Posterior vena cava (tissue), 2 donors: ENCODE data around the gene IFT22. TPM values are rescaled to one million over a fixed set of nuclear protein-coding genes. Genes with fewer than 3 reads are reported as not detected.
"Not testable (repeated sequence)": the region's sequence is repeated elsewhere in the genome, so short reads cannot be mapped to it uniquely, and the experiment has no call there.

Experiments used
- DNase-seq: peaks from one replicate; pipeline ENCODE4 v3.0.0-alpha.2; 2020; ENCODE audit warnings: low spot score
- intact Hi-C, 2 donors: fragments of 100-400 bp; cut with DNase I; formaldehyde crosslinking; loops; one replicate each; pipeline versions ENCODE4 v1.14.1 to v1.14.2; 2022 to 2023
- long read RNA-seq, 2 donors: library from polyadenylated mRNA; unstranded; transcript quantifications; one replicate each; pipeline ENCODE4 v2.0.0, GENCODE V29; 2020 to 2021
- total RNA-seq, 2 donors: library from RNA; stranded (reverse); fragmentation: NEBNext Ultra II Directional; extraction: Animal tissue kit (Norgen Biotek cat#: 25700); gene quantifications; one replicate each; pipeline ENCODE4 v1.2.1, GENCODE V29; 2021
- donor health status: DM: yes; HTN: yes; CAD: no.
- donor health status: DM: yes; HTN: yes; CAD: no.

The IFT22 gene
- 10 to 100 TPM; 15.0 to 24.3 TPM for total RNA-seq
- long read RNA-seq, donor 1, partial matches to known transcripts: 1 of 8 reads
- long read RNA-seq, donor 1, other reads (novel, unspliced or antisense): 0 of 8 reads
- long read RNA-seq, donor 2, transcript IFT22-209 (4 exons, 917 nt): minor isoform, 5 of 35 reads
- long read RNA-seq, donor 2, transcript IFT22-201 (5 exons, 1,130 nt): major isoform, 22 of 35 reads
- long read RNA-seq, donor 2, partial matches to known transcripts: 1 of 35 reads
- long read RNA-seq, donor 2, other reads (novel, unspliced or antisense): 1 of 35 reads

DNA sequence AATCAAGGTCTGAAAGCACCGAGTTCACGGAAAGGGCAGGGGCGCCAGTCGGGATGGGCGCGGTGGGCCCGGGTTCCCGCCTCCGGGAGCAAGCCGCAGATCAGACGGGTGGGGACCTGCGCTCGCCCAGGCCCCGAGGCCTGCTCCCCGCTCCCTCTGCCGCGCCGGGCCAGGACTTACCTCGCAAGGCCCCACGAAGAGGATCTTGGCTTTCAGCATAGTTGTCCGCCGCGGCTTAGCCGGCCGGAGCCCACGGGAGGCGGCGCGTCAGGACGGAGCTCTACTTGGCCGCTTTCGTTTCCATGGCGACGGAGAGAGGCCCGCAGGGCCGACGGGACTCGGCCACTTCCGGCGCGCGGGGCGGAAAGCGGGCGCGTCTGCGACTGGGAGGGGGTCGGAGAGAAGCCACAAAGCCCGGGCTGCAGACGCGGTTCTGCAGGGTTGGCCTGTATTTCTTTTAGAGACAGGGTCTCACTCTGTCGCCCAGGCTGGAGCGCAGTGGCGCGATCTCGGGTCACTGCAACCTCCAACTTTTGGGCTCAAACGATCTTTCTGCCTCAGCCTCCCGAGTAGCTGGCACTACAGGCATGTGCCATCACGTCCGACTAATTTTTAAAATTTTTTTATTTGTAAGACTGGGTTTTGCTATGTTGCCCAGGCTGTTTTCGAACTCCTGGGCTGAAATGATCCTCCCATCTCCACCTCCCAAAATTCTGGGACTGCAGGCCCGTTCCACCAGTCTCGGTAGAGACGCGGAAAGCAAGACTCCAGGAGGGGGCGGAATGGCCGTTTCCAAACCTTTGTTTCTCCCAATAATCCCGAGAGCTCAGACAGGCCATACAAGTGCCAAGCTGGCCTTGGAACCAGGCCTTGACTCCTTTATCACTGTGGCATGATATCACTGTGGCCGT is at the start of gene IFT22:
Gene IFT22 (minus strand): TSS at position 322 of the 911 bp plus-strand sequence. CDS start 103 bp downstream, at position 219.
- intact Hi-C loops: no loop called here
- peak; percentile 97 for DNase-seq

DNA sequence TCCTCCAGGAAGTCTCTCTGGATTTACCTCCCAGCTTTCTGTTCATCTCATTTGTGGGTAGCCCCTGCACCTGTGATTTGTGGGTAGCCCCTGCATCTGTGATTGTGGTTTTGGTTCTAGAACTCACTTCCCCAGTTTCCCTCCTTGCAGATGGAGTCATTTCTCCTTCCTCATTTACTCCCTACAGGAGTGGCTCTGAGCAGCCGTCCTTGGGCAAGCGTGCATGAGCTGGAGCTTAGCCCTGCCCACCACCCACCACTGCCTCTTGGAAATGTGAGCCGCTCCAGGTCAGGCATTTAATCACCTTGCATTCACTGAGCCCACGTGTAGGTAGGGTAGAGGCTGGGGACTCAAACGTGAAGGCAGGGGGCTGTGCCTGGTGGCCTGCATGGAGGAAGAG is 49.2 kb upstream of the IFT22 start:
- intact Hi-C loops: no loop called here
- DNase-seq: no peak

GRCh38 chr7:101368422-101369165 is 47.0 kb upstream of the IFT22 start:
- no peak for DNase-seq
- intact Hi-C loops: loop anchor here (10.0 kb wide), 1 partner anchor 166 kb away; no protein-coding TSS in a partner anchor

- intact Hi-C loops: loop anchor here (10.0 kb wide), 1 partner anchor 167 kb away; no protein-coding TSS in a partner anchor
- no peak for DNase-seq
Observed at GRCh38 chr7:101367676-101368075, 46.1 kb upstream of the IFT22 start.

- intact Hi-C loops: loop anchor here (10.0 kb wide), 1 partner anchor 169 kb away; no protein-coding TSS in a partner anchor
- no peak for DNase-seq
Observed at GRCh38 chr7:101365956-101366355, 44.3 kb upstream of the IFT22 start.

- intact Hi-C loops: loop anchor here (10.0 kb wide), 1 partner anchor 171 kb away; no protein-coding TSS in a partner anchor
- peak; percentile 90 for DNase-seq
Observed at GRCh38 chr7:101363734-101364374, 42.2 kb upstream of the IFT22 start.

DNA sequence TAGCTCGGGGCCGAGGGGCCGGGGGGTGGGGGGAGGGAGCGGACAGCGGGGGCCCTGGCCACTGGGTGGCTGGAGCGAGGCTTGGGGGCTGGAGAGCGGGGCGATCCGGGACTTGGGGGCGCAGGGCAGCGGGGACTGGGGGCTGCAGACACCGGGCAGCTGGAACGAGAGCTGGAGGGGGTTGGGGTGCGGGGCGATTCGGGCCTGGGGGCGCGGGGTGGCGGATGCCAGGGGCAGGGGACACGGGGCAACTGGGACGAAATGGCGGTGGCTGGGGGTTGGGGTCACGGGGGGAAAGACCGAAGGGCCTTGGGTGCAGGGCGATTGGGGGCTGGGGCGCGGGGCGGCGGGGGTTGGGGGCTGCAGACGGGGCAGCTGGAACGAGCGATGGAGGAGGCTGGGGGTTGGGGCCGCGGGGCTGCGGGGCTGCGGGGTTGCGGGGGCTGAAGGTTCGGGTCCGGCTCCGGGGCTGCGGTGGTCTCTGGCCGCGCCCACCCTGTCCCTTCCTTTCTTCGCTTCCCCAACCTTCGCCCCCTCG is 41.7 kb upstream of the IFT22 start:
- intact Hi-C loops: loop anchor here (10.0 kb wide), 1 partner anchor 172 kb away; no protein-coding TSS in a partner anchor
- DNase-seq: no peak

DNA sequence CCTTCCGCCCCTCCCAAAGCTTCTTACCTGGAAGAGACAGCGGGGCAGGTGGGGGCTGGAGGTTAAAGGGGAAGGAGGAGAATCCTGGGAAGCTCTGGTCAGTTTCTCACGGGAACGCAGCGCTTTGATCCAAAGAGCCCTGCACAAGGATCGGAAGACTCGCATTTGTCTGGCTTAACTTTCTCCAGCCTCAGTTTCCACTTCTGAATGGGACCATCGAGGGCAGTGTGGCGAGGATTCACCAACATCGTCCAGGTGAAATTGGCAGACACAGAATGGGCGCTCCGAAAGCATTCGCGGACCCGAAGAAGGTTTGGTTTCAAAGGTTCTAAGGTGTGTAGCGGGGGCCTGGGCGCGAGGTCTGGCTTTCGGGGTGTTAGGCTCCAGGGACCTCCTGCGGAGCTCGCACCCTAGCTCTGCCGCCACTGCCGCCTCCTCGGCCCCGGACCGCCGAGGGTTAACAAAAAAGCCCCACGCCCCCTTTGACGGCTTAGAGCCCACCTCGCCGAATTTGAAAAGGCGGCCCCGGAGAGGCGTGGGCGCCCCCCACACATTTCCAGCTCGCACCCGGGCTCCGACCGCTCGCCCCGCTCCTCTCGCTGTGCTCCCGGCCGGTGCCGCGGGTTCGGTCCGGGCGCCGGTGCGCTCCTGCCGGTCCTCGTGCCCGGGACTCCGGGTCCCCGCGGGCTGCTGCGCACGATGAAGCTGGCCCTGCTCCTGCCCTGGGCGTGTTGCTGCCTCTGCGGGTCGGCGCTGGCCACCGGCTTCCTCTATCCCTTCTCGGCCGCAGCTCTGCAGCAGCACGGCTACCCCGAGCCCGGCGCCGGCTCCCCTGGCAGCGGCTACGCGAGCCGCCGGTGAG is 41.0 kb upstream of the IFT22 start, which contains the start of gene COL26A1:
Gene COL26A1 (plus strand): TSS at position 542 of the 862 bp plus-strand sequence. CDS start 158 bp downstream, at position 700.
- DNase-seq: peak; percentile 83
- intact Hi-C loops: loop anchor here (10.0 kb wide), 1 partner anchor 172 kb away; no protein-coding TSS in a partner anchor

DNA sequence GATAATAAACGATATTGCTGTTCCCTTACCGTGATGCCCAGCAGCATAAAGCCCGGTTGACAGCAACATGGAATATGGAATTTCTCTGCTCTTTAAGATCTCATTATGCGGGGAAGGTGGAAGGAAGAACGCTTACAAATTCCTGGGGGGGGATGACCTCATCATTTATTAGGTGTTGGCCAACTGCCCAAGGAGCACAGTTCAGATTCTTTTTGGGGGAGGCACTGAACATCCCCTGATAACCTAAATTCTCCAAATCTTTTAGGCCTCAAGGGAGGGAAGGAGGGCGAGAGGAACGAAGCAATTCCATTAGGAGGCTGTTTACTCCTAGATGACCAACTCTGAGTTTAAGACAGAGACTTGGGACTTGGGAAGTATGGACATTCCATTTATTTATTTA is 35.8 kb upstream of the IFT22 start:
- no peak for DNase-seq
- intact Hi-C loops: no loop called here

DNA sequence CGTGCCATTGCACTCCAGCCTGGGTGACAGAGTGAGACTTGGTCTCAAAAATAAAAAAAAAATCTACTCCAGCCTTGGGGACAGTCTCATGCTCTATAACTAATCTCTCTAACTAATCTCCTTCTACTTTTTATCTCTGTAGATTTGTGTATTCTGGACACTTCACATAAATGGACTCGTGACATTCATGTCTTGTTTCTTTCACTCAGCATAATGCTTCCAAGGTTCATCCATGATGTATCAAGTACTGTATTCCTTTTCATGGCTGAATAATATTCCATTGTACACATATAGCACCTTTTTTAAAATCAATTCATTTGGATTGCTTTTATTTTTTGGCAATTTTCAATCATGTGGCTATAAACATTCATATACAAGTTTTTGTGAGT is 31.3 kb upstream of the IFT22 start:
- DNase-seq: no peak
- intact Hi-C loops: no loop called here

- intact Hi-C loops: loop anchor here in 1 of 2 donors (5.0 kb wide), 1 partner anchor 1033 kb away; no protein-coding TSS in a partner anchor
- not testable (repeated sequence) for DNase-seq
Observed at GRCh38 chr7:101349300-101349699, 27.7 kb upstream of the IFT22 start.

DNA sequence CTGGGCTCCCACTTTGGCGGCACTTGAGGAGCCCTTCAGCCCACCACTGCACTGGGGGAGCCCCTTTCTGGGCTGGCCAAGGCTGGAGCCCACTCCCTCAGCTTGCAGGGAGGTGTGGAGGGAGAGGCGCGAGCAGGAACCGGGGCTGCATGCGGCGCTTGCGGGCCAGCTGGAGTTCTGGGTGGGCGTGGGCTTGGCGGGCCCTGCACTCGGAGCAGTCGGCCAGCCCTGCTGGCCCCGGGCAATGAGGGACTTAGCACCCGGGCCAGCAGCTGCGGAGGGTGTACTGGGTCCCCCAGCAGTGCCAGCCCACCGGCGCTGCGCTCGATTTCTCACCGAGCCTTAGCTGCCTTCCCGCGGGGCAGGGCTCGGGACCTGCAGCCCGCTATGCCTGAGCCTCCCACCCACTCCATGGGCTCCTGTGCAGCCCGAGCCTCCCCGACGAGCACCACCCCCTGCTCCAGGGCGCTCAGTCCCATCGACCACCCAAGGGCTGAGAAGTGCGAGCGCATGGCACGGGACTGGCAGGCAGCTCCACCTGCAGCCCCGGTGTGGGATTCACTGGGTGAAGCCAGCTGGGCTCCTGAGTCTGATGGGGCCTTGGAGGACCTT is 26.9 kb upstream of the IFT22 start:
- intact Hi-C loops: loop anchor here in 1 of 2 donors (5.0 kb wide), 1 partner anchor 1034 kb away; no protein-coding TSS in a partner anchor
- DNase-seq: not testable (repeated sequence)

GRCh38 chr7:101347477-101347876 is 25.9 kb upstream of the IFT22 start:
- intact Hi-C loops: loop anchor here in 1 of 2 donors (5.0 kb wide), 1 partner anchor 1035 kb away; no protein-coding TSS in a partner anchor
- no peak for DNase-seq

DNA sequence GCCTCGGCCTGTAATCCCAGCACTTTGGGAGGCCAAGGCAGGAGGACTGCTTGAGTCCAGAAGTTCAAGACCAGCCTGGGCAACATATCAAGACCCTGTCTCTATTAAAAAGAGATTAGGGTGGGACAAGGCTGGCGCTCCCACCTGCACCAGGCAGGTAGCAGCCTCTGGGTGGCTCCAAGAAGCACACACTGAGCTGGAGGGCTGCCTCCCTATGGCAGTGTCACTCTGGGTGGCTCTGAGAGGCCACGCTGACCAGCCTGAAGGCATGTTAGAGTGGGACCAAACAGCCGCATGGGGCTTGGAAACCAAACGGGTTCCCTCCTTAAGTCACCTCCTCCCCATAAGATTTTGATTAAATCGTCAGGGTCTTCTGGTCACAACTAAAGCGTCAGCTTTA is 21.3 kb upstream of the IFT22 start:
- intact Hi-C loops: no loop called here
- DNase-seq: no peak

DNA sequence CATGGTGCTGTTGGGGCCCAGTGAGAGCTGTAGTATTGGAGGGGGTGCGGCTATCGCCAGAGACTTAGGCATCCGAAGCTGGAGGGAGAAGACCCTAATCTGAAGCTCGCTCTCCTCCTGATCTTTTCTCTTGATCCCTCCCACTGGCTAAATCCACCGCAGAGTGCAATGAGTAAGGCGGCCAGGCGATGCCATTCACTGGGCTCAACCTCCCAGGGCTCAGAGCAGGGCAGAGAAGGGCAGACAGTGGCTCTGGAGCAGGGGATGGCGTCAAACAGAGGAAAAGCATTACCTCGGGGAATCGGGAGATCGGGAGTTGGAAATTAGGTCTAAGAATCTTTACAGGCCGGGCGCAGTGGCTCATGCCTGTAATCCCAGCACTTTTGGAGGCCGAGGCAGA is 18.8 kb upstream of the IFT22 start:
- intact Hi-C loops: no loop called here
- DNase-seq: no peak

GRCh38 chr7:101333912-101334311 is 12.3 kb upstream of the IFT22 start:
- intact Hi-C loops: no loop called here
- no peak for DNase-seq

- no peak for DNase-seq
- intact Hi-C loops: no loop called here
Observed at GRCh38 chr7:101332026-101332425, 10.4 kb upstream of the IFT22 start.
